Measurements from ENCODE around the gene MON2. TPM values are rescaled to one million over a fixed set of nuclear protein-coding genes. Genes with fewer than 3 reads are reported as not detected.
A peak's percentile ranks its signal among the peaks of the same experiment; 100 is the strongest.
"Not testable (repeated sequence)": the region's sequence is repeated elsewhere in the genome, so short reads cannot be mapped to it uniquely, and the experiment has no call there.

MON2 gene
- total and polyA plus RNA-seq, 12 donors: 5.0 to 25.3 (median 18.5) TPM

GRCh38 chr12:62438098-62438692 lies 28.4 kb upstream of the MON2 start:
- Histone ChIP-seq H3K27me3 (peaks cover 0 to 22% (median 18%) of the 10 kb centered on the region in 7 donors), H3K9me3 (peaks cover 0 to 29% (median 13%) of the 10 kb centered on the region in 11 donors), H3K27ac (no peak overlapping the region), H3K4me1 (peaks cover 0 to 18% (median 13%) of the 10 kb centered on the region in 9 donors), H3K36me3 (no peaks in the 10 kb centered on the region), H3K4me3 (no peak overlapping the region)
- peak in 1 of 8 donors; percentile 57 for ATAC-seq
- intact Hi-C loops (cut with DNase I): loop anchor here (2.0 to 10.0 kb wide), 8 partner anchors 137 to 629 kb away; no protein-coding TSS in a partner anchor
- WGBS, 2 donors: 13 to 14% methylated on average over 6 of the region's 6 CpGs
- DNase-seq: peak in 1 of 2 donors; percentile 47
- peak; percentile 44 to 78 (median 72) for TF ChIP-seq CTCF (IDR thresholded peaks at IDR 0.05)

- H3K4me3 ChIP-seq: no peak overlapping the region
- TF ChIP-seq CTCF (IDR thresholded peaks at IDR 0.05): no peak
- intact Hi-C loops (cut with DNase I): no loop called here
- no peaks in the 10 kb centered on the region for H3K36me3 ChIP-seq
- no peak overlapping the region for H3K27ac ChIP-seq
- no peak for DNase-seq
- 73 to 87% methylated on average over 2 of the region's 2 CpGs for WGBS, 2 donors
- no peaks in the 10 kb centered on the region for H3K27me3 ChIP-seq
- peaks cover 0 to 35% (median 14%) of the 10 kb centered on the region in 11 donors for H3K9me3 ChIP-seq
- no peaks in the 10 kb centered on the region for H3K4me1 ChIP-seq
- no peak for ATAC-seq
Observed at GRCh38 chr12:62446754-62447452, 19.7 kb upstream of the MON2 start.

- Histone ChIP-seq H3K9me3 (peaks cover 0 to 23% (median 14%) of the 10 kb centered on the region in 11 donors), H3K4me3 (no peak overlapping the region), H3K36me3 (no peaks in the 10 kb centered on the region), H3K27ac (no peak overlapping the region), H3K4me1 (no peaks in the 10 kb centered on the region), H3K27me3 (no peaks in the 10 kb centered on the region)
- intact Hi-C loops (cut with DNase I): no loop called here
- DNase-seq (no peak), ATAC-seq (no peak)
- 88 to 94% methylated on average over 3 of the region's 3 CpGs for WGBS, 2 donors
- no peak for TF ChIP-seq CTCF (IDR thresholded peaks at IDR 0.05)
Observed at GRCh38 chr12:62448436-62448835, 18.2 kb upstream of the MON2 start.

- H3K27me3 ChIP-seq; H3K9me3 ChIP-seq; ATAC-seq; DNase-seq; H3K36me3 ChIP-seq; H3K4me3 ChIP-seq; H3K27ac ChIP-seq; intact Hi-C loops (cut with DNase I); H3K4me1 ChIP-seq: not testable (repeated sequence)
- WGBS, 2 donors: 60 to 61% methylated on average over 2 of the region's 2 CpGs
Observed at GRCh38 chr12:62455429-62455828, 11.2 kb upstream of the MON2 start.

- 70 to 73% methylated on average over 3 of the region's 3 CpGs for WGBS, 2 donors
- intact Hi-C loops (cut with DNase I): no loop called here
- no peaks in the 10 kb centered on the region for H3K36me3 ChIP-seq
- no peak for DNase-seq
- no peak for TF ChIP-seq CTCF (IDR thresholded peaks at IDR 0.05)
- no peak overlapping the region for H3K4me3 ChIP-seq
- H3K27me3 ChIP-seq: peaks cover 0 to 3% (median 0%) of the 10 kb centered on the region in 7 donors
- peaks cover 0 to 15% (median 6%) of the 10 kb centered on the region in 11 donors for H3K9me3 ChIP-seq
- no peaks in the 10 kb centered on the region for H3K4me1 ChIP-seq
- ATAC-seq: no peak
- H3K27ac ChIP-seq: no peak overlapping the region
Observed at GRCh38 chr12:62458626-62459025, 8.0 kb upstream of the MON2 start.

All from heart right ventricle (tissue), 16 donors.